K562 (cell line): ENCODE results near the gene SERPINA3. TPM values are rescaled to one million over a fixed set of nuclear protein-coding genes. Genes with fewer than 3 reads are reported as not detected.

Source experiments
- MEIS2 ChIP-seq: fragments of 450-650 bp; IDR thresholded peaks from 2 replicates; pipeline ENCODE4 v1.6.1; 2014; ENCODE audit warnings: mild to moderate bottlenecking; ENCODE audit not compliant: partially characterized antibody
- RBBP5 ChIP-seq: fragments of 200-600 bp; sonication (generic); IDR thresholded peaks from 2 replicates; pipeline ENCODE4 v1.6.1; 2012; ENCODE audit warnings: borderline replicate concordance, mild to moderate bottlenecking, low read length, control low read depth, inconsistent platforms; ENCODE audit not compliant: insufficient read depth, poor library complexity, severe bottlenecking
- polyA plus RNA-seq, 8 experiments: library from polyadenylated mRNA; depleted of rRNA in 4 of 8; stranded (reverse) in 5 of 8; unstranded in 3 of 8; fragments of >200 nt; fragmentation: Nextera tagmentation in 2 of 8; fragmentation: Illumina TruSeq in 1 of 8; extraction: Ambion mirVana in 2 of 8; extraction: Trizol in 1 of 8; gene quantifications; 2 replicates each; pipeline versions ENCODE4 v1.2.1 to v1.2.3, GENCODE V29; 2011 to 2014; ENCODE audit warnings: inconsistent platforms in 1 of 8, missing spikeins in 1 of 8
- total RNA-seq, 7 experiments: library from RNA; depleted of rRNA in 6 of 7; stranded (reverse); fragments of >200 nt in 6 of 7; fragmentation: Illumina TruSeq in 2 of 7; extraction: Trizol in 2 of 7; gene quantifications; 2 replicates each; pipeline versions ENCODE4 v1.2.1 to v1.2.3, GENCODE V29; 2011 to 2021; ENCODE audit warnings: low replicate concordance in 1 of 7
- TF ChIP-seq, protein P1 (sequence below): IDR thresholded peaks from 3 replicates; pipeline ENCODE4 v1.6.1; 2011; ENCODE audit warnings: borderline replicate concordance, mild to moderate bottlenecking; ENCODE audit not compliant: insufficient read length, insufficient read depth
- TF ChIP-seq, protein P2 (sequence below): sonication (generic); formaldehyde crosslinking; IDR thresholded peaks from 2 replicates; pipeline ENCODE4 v1.4.0; 2020; ENCODE audit warnings: mild to moderate bottlenecking, missing genetic modification reagents
- TF ChIP-seq, protein P3 (sequence below): fragments of 450-650 bp; IDR thresholded peaks from 2 replicates; pipeline ENCODE4 v1.7.0; 2016; ENCODE audit warnings: borderline replicate concordance
- TF ChIP-seq, protein P4 (sequence below): fragments of 250-450 bp; sonication (Bioruptor Pico); IDR thresholded peaks from 2 replicates; pipeline ENCODE4 v1.5.0; 2021

Gene SERPINA3
- total and polyA plus RNA-seq, 9 of the 15 experiments (the other 6 are each of a cell fraction or from before 2014, with no cell fraction given) = 2.3 TPM; not detected in 8

DNA sequence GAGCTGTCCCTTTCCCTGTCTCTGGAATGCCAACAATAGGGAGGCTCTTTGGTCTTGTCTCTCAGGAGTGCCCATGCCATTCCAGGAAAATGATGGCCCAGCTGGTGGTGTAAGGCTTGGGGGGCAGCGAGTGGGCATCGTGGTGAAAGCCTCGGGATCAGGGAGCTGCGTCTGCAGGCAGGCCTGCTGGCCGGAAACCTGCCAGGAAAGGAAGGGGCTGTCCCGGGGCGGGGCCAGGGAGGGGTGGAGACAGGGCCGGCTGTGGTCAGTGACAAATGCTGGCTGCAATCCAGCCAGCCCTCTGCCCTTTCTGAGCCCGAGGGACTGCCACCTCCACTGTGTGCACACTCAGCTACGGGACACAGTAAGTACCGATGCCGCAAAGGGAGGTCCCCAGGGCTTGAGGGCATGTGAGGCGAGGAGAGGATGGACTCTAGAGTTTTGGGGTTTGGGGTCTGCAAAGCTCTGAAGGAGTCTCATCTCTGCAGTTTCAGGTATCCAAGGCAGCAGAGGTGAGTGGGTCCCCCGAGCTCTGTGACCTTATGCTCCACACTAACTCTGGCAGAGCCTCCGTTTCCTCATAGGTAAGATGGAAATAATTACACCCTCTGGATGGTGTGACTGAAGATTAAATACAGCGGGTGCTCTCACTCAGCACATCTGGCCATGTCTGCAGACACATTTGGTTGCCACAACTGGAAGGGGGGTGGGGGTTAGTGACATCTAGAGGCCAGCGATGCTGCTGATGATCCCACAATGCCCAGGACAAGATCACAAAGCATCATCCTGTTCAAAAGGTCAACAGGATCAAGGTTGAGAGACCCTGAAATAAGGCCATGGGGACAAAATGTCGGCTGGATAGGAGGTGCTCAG lies 30.8 kb upstream of the SERPINA3 start, which contains the start of gene SERPINA5 (continued):
- TF ChIP-seq, protein P1, sequence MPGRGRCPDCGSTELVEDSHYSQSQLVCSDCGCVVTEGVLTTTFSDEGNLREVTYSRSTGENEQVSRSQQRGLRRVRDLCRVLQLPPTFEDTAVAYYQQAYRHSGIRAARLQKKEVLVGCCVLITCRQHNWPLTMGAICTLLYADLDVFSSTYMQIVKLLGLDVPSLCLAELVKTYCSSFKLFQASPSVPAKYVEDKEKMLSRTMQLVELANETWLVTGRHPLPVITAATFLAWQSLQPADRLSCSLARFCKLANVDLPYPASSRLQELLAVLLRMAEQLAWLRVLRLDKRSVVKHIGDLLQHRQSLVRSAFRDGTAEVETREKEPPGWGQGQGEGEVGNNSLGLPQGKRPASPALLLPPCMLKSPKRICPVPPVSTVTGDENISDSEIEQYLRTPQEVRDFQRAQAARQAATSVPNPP = no peak
- TF ChIP-seq, protein P2, sequence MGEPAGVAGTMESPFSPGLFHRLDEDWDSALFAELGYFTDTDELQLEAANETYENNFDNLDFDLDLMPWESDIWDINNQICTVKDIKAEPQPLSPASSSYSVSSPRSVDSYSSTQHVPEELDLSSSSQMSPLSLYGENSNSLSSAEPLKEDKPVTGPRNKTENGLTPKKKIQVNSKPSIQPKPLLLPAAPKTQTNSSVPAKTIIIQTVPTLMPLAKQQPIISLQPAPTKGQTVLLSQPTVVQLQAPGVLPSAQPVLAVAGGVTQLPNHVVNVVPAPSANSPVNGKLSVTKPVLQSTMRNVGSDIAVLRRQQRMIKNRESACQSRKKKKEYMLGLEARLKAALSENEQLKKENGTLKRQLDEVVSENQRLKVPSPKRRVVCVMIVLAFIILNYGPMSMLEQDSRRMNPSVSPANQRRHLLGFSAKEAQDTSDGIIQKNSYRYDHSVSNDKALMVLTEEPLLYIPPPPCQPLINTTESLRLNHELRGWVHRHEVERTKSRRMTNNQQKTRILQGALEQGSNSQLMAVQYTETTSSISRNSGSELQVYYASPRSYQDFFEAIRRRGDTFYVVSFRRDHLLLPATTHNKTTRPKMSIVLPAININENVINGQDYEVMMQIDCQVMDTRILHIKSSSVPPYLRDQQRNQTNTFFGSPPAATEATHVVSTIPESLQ (CRISPR knock-in tag) = no peak
- TF ChIP-seq RBBP5 (no peak), MEIS2 (no peak)
- TF ChIP-seq, protein P3, sequence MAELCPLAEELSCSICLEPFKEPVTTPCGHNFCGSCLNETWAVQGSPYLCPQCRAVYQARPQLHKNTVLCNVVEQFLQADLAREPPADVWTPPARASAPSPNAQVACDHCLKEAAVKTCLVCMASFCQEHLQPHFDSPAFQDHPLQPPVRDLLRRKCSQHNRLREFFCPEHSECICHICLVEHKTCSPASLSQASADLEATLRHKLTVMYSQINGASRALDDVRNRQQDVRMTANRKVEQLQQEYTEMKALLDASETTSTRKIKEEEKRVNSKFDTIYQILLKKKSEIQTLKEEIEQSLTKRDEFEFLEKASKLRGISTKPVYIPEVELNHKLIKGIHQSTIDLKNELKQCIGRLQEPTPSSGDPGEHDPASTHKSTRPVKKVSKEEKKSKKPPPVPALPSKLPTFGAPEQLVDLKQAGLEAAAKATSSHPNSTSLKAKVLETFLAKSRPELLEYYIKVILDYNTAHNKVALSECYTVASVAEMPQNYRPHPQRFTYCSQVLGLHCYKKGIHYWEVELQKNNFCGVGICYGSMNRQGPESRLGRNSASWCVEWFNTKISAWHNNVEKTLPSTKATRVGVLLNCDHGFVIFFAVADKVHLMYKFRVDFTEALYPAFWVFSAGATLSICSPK = no peak
- TF ChIP-seq, protein P4, sequence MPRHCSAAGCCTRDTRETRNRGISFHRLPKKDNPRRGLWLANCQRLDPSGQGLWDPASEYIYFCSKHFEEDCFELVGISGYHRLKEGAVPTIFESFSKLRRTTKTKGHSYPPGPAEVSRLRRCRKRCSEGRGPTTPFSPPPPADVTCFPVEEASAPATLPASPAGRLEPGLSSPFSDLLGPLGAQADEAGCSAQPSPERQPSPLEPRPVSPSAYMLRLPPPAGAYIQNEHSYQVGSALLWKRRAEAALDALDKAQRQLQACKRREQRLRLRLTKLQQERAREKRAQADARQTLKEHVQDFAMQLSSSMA (CRISPR knock-in tag) = no peak
